OCI-LY7 (cell line): ENCODE results near the gene TNIK. TPM values are rescaled to one million over a fixed set of nuclear protein-coding genes. Genes with fewer than 3 reads are reported as not detected.
"Not testable (repeated sequence)": the region's sequence is repeated elsewhere in the genome, so short reads cannot be mapped to it uniquely, and the experiment has no call there.

Experiments
- BruUV-seq: library from RNA; stranded (reverse); fragments of 400-500 nt; replicated peaks from 2 replicates; lab custom pipeline; 2021; lab: Mats Ljungman, UMichigan
- CTCF ChIA-PET: fragments of 300-600 bp; sonication (Branson Sonifier 250); formaldehyde crosslinking; loops from one replicate; lab custom pipeline; 2022; ENCODE audit warnings: antibody characterized with exemption; ENCODE audit not compliant: unreplicated experiment; lab: Charles Lee
- POLR2A ChIA-PET: fragments of 300-600 bp; sonication (Branson Sonifier 250); formaldehyde crosslinking; loops from one replicate; lab custom pipeline; 2022; ENCODE audit warnings: antibody characterized with exemption; lab: Charles Lee
- DNase-seq: peaks from one replicate; pipeline ENCODE4 v3.0.0-alpha.2; 2015; ENCODE audit warnings: low spot score
- H2AFZ ChIP-seq: fragments of 200-600 bp; sonication (generic), shearing (Covaris generic); 2 replicates; pipeline ENCODE4 v1.6.1; 2014; ENCODE audit warnings: mild to moderate bottlenecking, antibody characterized with exemption, low read length, moderate library complexity
- H3K27ac ChIP-seq: fragments of 200-600 bp; sonication (generic); 2 replicates; pipeline ENCODE4 v1.5.1; 2014; ENCODE audit warnings: mixed run types, low read depth, mild to moderate bottlenecking, moderate library complexity, low read length, inconsistent platforms; ENCODE audit not compliant: poor library complexity, severe bottlenecking
- H3K36me3 ChIP-seq: fragments of 200-600 bp; sonication (generic); 2 replicates; pipeline ENCODE4 v1.6.1; 2014; ENCODE audit warnings: mild to moderate bottlenecking, antibody characterized with exemption, low read length, moderate library complexity, mixed read lengths; ENCODE audit not compliant: insufficient read depth
- H3K4me1 ChIP-seq: fragments of 200-600 bp; sonication (generic); 2 replicates; pipeline ENCODE4 v1.5.1; 2014; ENCODE audit warnings: mild to moderate bottlenecking, low read length; ENCODE audit not compliant: insufficient read depth, poor library complexity, severe bottlenecking
- H3K4me2 ChIP-seq: fragments of 200-600 bp; sonication (generic); 2 replicates; pipeline ENCODE4 v1.6.1; 2014; ENCODE audit warnings: mild to moderate bottlenecking, low read length
- H3K4me3 ChIP-seq: fragments of 200-600 bp; sonication (generic); 2 replicates; pipeline ENCODE4 v1.5.1; 2014; ENCODE audit warnings: mild to moderate bottlenecking, low read depth, low read length; ENCODE audit not compliant: poor library complexity, severe bottlenecking
- H3K79me2 ChIP-seq: fragments of 200-600 bp; sonication (generic); 2 replicates; pipeline ENCODE4 v1.6.1; 2016; ENCODE audit warnings: low read depth, mild to moderate bottlenecking, low read length, moderate library complexity, mixed read lengths; ENCODE audit not compliant: insufficient read depth
- H3K9me2 ChIP-seq: fragments of 200-600 bp; sonication (generic); 2 replicates; pipeline ENCODE4 v1.6.1; 2016; ENCODE audit warnings: mild to moderate bottlenecking, low read length, mixed read lengths; ENCODE audit not compliant: insufficient read depth
- H3K9me3 ChIP-seq: fragments of 200-600 bp; sonication (generic); 2 replicates; pipeline ENCODE4 v1.6.1; 2014; ENCODE audit warnings: mild to moderate bottlenecking, mixed run types, low read length, mixed read lengths
- H4K20me1 ChIP-seq: fragments of 200-600 bp; sonication (generic); 2 replicates; pipeline ENCODE4 v1.6.1; 2014; ENCODE audit warnings: mild to moderate bottlenecking, antibody characterized with exemption, low read length, moderate library complexity, mixed read lengths; ENCODE audit not compliant: insufficient read depth
- EZH2phosphoT487 ChIP-seq: fragments of 200-600 bp; sonication (generic); IDR thresholded peaks from 2 replicates; pipeline ENCODE4 v1.6.1; 2018; ENCODE audit warnings: low read depth, borderline replicate concordance, mild to moderate bottlenecking, mixed run types, antibody characterized with exemption, low read length, moderate library complexity, mixed read lengths
- intact Hi-C: fragments of 100-400 bp; cut with micrococcal nuclease; formaldehyde crosslinking; loops from one replicate; pipeline ENCODE4 v1.10.0; 2022; ENCODE audit not compliant: unreplicated experiment
- total RNA-seq, 2 experiments: library from RNA; depleted of rRNA in 1 of 2; stranded (reverse); fragments of >200 nt in 1 of 2; shearing (Covaris generic) in 1 of 2; gene quantifications; 2 replicates each; pipeline ENCODE4 v1.2.3, GENCODE V29; 2014 to 2022
- TF ChIP-seq, protein P1 (sequence below): fragments of 200-600 bp; sonication (generic); conservative IDR thresholded peaks from 2 replicates; pipeline ENCODE4 v1.5.1; 2014; ENCODE audit warnings: mild to moderate bottlenecking, antibody characterized with exemption, low read length, moderate library complexity, mixed read lengths

Gene TNIK
- total RNA-seq, 2 experiments from 2014 or later = not detected

DNA sequence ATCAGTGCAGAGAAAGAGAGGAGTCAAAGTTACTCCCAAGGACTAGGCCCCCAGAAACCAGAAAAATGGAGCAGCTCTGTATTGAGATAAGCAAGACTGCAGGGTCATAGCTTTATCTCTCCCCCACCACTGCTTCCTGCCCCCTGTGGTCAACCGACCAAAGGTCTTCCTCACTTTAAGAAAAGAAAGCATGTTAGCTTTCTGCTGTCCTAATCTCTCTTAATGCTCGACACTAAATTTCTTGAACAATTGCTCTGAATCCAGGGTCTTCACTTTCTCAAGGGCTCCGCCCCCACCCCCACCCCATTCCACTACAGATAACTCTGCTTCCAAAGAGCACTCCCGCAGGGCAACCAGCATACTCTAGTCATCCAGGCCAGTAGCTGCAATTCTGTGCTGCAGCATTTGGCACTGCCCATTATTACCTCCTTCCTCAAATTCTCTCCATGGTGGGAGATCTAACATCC, 31.9 kb downstream of the TNIK start:
- no peaks in the 10 kb centered on the region for H3K79me2 ChIP-seq
- ChIA-PET CTCF (interaction anchor here (0.6 kb wide), 1 partner anchor 446 kb away, joined by 3 read pairs; no protein-coding TSS in a partner anchor), POLR2A (interaction anchor here (0.6 kb wide), 2 partner anchors 113 to 380 kb away, joined by 3 to 4 read pairs; no protein-coding TSS in a partner anchor)
- no peak for TF ChIP-seq EZH2phosphoT487
- TF ChIP-seq, protein P1, sequence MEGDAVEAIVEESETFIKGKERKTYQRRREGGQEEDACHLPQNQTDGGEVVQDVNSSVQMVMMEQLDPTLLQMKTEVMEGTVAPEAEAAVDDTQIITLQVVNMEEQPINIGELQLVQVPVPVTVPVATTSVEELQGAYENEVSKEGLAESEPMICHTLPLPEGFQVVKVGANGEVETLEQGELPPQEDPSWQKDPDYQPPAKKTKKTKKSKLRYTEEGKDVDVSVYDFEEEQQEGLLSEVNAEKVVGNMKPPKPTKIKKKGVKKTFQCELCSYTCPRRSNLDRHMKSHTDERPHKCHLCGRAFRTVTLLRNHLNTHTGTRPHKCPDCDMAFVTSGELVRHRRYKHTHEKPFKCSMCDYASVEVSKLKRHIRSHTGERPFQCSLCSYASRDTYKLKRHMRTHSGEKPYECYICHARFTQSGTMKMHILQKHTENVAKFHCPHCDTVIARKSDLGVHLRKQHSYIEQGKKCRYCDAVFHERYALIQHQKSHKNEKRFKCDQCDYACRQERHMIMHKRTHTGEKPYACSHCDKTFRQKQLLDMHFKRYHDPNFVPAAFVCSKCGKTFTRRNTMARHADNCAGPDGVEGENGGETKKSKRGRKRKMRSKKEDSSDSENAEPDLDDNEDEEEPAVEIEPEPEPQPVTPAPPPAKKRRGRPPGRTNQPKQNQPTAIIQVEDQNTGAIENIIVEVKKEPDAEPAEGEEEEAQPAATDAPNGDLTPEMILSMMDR = no peak
- intact Hi-C loops = no loop called here
- H3K36me3 ChIP-seq = no peaks in the 10 kb centered on the region
- no peaks in the 10 kb centered on the region for H3K9me2 ChIP-seq
- no peak overlapping the region for H3K27ac ChIP-seq
- H3K4me3 ChIP-seq = no peak overlapping the region
- H2AFZ ChIP-seq = no peak overlapping the region
- DNase-seq = no peak
- H4K20me1 ChIP-seq = no peaks in the 10 kb centered on the region
- no peaks in the 10 kb centered on the region for H3K9me3 ChIP-seq
- H3K4me1 ChIP-seq = no peaks in the 10 kb centered on the region
- no TSS peak for BruUV-seq
- no peak overlapping the region for H3K4me2 ChIP-seq

DNA sequence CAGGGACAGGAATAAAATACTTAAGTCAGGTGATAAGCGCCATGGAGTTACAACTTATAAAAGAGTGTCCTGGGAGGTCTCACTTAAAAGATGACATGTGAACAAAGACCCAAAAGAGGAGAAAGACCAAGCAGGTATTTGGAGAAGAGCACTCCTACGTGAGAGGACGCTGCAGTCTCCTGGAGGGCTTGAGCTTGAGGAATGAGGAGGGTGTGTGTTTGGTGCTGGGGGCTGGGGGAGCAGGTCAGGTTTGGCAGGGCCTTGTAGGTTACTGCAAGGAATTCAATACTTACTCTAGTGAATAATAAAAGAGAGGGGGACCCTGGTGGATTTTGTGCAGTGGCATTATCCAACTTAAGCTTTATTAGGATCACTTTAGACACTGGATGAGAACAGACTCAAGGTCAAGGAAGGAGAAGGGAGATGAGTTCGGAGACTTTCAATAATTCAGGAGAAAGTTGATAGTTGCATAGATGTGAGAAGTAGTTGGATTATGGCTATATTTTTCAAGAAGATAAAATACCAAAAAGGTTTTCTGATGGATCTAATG, 32.4 kb downstream of the TNIK start:
- no peaks in the 10 kb centered on the region for H3K79me2 ChIP-seq
- H3K27ac ChIP-seq = no peak overlapping the region
- CTCF ChIA-PET = no interaction called here

DNA sequence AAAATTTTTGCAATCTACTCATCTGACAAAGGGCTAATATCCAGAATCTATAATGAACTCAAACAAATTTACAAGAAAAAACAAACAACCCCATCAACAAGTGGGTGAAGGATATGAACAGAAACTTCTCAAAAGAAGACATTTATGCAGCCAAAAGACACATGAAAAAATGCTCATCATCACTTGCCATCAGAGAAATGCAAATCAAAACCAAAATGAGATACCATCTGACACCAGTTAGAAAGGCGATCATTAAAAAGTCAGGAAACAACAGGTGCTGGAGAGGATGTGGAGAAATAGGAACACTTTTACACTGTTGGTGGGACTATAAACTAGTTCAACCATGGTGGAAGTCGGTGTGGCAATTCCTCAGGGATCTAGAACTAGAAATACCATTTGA, 36.1 kb downstream of the TNIK start:
- H3K4me1 ChIP-seq, intact Hi-C loops, H4K20me1 ChIP-seq, H3K36me3 ChIP-seq, H3K27ac ChIP-seq, H3K4me2 ChIP-seq, H3K9me2 ChIP-seq, H3K9me3 ChIP-seq, CTCF ChIA-PET, H2AFZ ChIP-seq, BruUV-seq, H3K4me3 ChIP-seq, POLR2A ChIA-PET, DNase-seq, H3K79me2 ChIP-seq: not testable (repeated sequence)

More for the DNA sequence above, 32.4 kb downstream of the TNIK start:
- Histone ChIP-seq H3K4me3 (no peak overlapping the region), H3K9me3 (no peaks in the 10 kb centered on the region), H3K4me2 (no peak overlapping the region), H3K4me1 (no peaks in the 10 kb centered on the region), H2AFZ (no peak overlapping the region), H3K9me2 (no peaks in the 10 kb centered on the region), H4K20me1 (no peaks in the 10 kb centered on the region), H3K36me3 (no peaks in the 10 kb centered on the region)
- BruUV-seq = no TSS peak
- DNase-seq = no peak
- intact Hi-C loops = no loop called here
- POLR2A ChIA-PET = no interaction called here
- TF ChIP-seq EZH2phosphoT487 = no peak
- TF ChIP-seq, protein P1 = no peak

DNA sequence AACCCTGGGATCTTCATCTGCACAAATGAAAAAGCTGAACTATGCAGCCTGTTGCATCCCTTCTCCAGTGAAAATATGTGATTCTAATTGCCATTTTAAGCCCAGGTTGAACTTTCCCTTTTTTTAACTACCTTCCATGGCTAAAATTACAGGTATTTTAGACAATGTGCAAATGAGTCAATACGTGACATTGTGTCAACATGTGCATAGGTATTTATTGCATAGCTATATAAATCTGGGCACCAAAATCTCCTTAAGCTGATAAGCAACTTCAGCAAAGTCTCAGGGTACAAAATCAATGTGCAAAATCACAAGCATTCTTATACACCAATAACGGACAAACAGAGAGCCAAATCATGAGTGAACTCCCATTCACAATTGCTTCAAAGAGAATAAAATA, 37.4 kb downstream of the TNIK start:
- H3K9me2 ChIP-seq, H3K4me1 ChIP-seq, BruUV-seq, H3K36me3 ChIP-seq, DNase-seq, intact Hi-C loops, CTCF ChIA-PET, H3K4me3 ChIP-seq, H2AFZ ChIP-seq, H3K27ac ChIP-seq, H4K20me1 ChIP-seq, H3K79me2 ChIP-seq, H3K4me2 ChIP-seq, POLR2A ChIA-PET, H3K9me3 ChIP-seq: not testable (repeated sequence)
